Liver (tissue), 9 donors: ENCODE measurements around the gene TRPM1. TPM values are rescaled to one million over a fixed set of nuclear protein-coding genes. Genes with fewer than 3 reads are reported as not detected.

Experiments
- DNase-seq: peaks from one replicate; pipeline ENCODE4 v3.0.0-alpha.2; 2017; ENCODE audit warnings: low spot score
- H3K27ac ChIP-seq, 2 donors: one replicate each; pipeline ENCODE4 v1.7.0; 2013; ENCODE audit warnings: inconsistent platforms in 2 of 2, low read length in 2 of 2, control low read depth in 1 of 2, low read depth in 1 of 2, mild to moderate bottlenecking in 1 of 2
- H3K27me3 ChIP-seq, 4 donors: one replicate each; pipeline versions ENCODE4 v1.6.1 to v1.7.0; 2013; ENCODE audit warnings: low read length in 3 of 4, inconsistent platforms in 1 of 4, mild to moderate bottlenecking in 1 of 4, moderate library complexity in 1 of 4; ENCODE audit not compliant: control insufficient read depth in 4 of 4, insufficient read depth in 4 of 4
- H3K36me3 ChIP-seq, 4 donors: one replicate each; pipeline versions ENCODE4 v1.6.1 to v1.7.0; 2013; ENCODE audit warnings: low read length in 3 of 4, mild to moderate bottlenecking in 3 of 4, low read depth in 1 of 4, moderate library complexity in 1 of 4; ENCODE audit not compliant: control insufficient read depth in 4 of 4, insufficient read depth in 3 of 4
- H3K4me1 ChIP-seq, 4 donors: one replicate each; pipeline versions ENCODE4 v1.6.1 to v1.7.0; 2013; ENCODE audit warnings: low read length in 3 of 4, mild to moderate bottlenecking in 3 of 4, moderate library complexity in 1 of 4; ENCODE audit not compliant: control insufficient read depth in 4 of 4, insufficient read depth in 4 of 4
- H3K4me3 ChIP-seq, 3 donors: one replicate each; pipeline versions ENCODE4 v1.6.1 to v1.7.0; 2013; ENCODE audit warnings: low read length in 3 of 3, control low read depth in 1 of 3, low read depth in 1 of 3, mild to moderate bottlenecking in 1 of 3
- H3K9ac ChIP-seq, 2 donors: one replicate each; pipeline ENCODE4 v1.7.0; 2013; ENCODE audit warnings: low read length in 2 of 2, mild to moderate bottlenecking in 2 of 2, moderate library complexity in 2 of 2, control low read depth in 1 of 2, low read depth in 1 of 2
- H3K9me3 ChIP-seq, 4 donors: one replicate each; pipeline versions ENCODE4 v1.6.1 to v1.7.0; 2013; ENCODE audit warnings: low read length in 3 of 4; ENCODE audit not compliant: control insufficient read depth in 4 of 4
- ATF3 ChIP-seq: IDR thresholded peaks from 2 replicates; pipeline ENCODE4 v1.6.1; 2016; ENCODE audit warnings: antibody characterized with exemption
- EGR1 ChIP-seq, 2 donors: IDR thresholded peaks; 2 replicates each; pipeline ENCODE4 v1.6.1; 2016 to 2018; ENCODE audit warnings: antibody characterized with exemption in 2 of 2, low read depth in 2 of 2
- FOXA1 ChIP-seq: IDR thresholded peaks from 2 replicates; pipeline ENCODE4 v1.6.1; 2016; ENCODE audit warnings: antibody characterized with exemption
- FOXA2 ChIP-seq: IDR thresholded peaks from 2 replicates; pipeline ENCODE4 v1.6.1; 2016; ENCODE audit warnings: antibody characterized with exemption
- GABPA ChIP-seq, 2 donors: IDR thresholded peaks in 1 of 2; conservative IDR thresholded peaks in 1 of 2; 2 replicates each; pipeline ENCODE4 v1.6.1; 2016; ENCODE audit warnings: antibody characterized with exemption in 2 of 2, mild to moderate bottlenecking in 1 of 2, moderate library complexity in 1 of 2
- HNF4A ChIP-seq, 2 donors: conservative IDR thresholded peaks; 2 replicates each; pipeline ENCODE4 v1.6.1; 2016; ENCODE audit warnings: antibody characterized with exemption in 2 of 2, mild to moderate bottlenecking in 2 of 2
- HNF4G ChIP-seq: IDR thresholded peaks from 2 replicates; pipeline ENCODE4 v1.6.1; 2016; ENCODE audit warnings: antibody characterized with exemption
- JUND ChIP-seq, 2 donors: IDR thresholded peaks; 2 replicates each; pipeline ENCODE4 v1.6.1; 2016; ENCODE audit warnings: antibody characterized with exemption in 2 of 2
- NR2F2 ChIP-seq: IDR thresholded peaks from 2 replicates; pipeline ENCODE4 v1.6.1; 2016; ENCODE audit warnings: antibody characterized with exemption
- RAD21 ChIP-seq, 2 donors: IDR thresholded peaks; 2 replicates each; pipeline ENCODE4 v1.6.1; 2016; ENCODE audit warnings: antibody characterized with exemption in 2 of 2, mild to moderate bottlenecking in 2 of 2
- REST ChIP-seq: IDR thresholded peaks from 2 replicates; pipeline ENCODE4 v1.6.1; 2016; ENCODE audit warnings: antibody characterized with exemption, mild to moderate bottlenecking
- RXRA ChIP-seq, 2 donors: IDR thresholded peaks; 2 replicates each; pipeline ENCODE4 v1.6.1; 2017 to 2018; ENCODE audit warnings: antibody characterized with exemption in 2 of 2, mild to moderate bottlenecking in 1 of 2
- SP1 ChIP-seq: IDR thresholded peaks from 2 replicates; pipeline ENCODE4 v1.6.1; 2018; ENCODE audit warnings: antibody characterized with exemption, mild to moderate bottlenecking
- TAF1 ChIP-seq: conservative IDR thresholded peaks from 2 replicates; pipeline ENCODE4 v1.6.1; 2016; ENCODE audit warnings: antibody characterized with exemption, mild to moderate bottlenecking
- YY1 ChIP-seq: IDR thresholded peaks from 2 replicates; pipeline ENCODE4 v1.6.1; 2016; ENCODE audit warnings: antibody characterized with exemption, mild to moderate bottlenecking
- ZBTB33 ChIP-seq: IDR thresholded peaks from 2 replicates; pipeline ENCODE4 v1.6.1; 2016; ENCODE audit warnings: antibody characterized with exemption
- WGBS: extraction: QIAGEN DNeasy Blood & Tissue Kit; methylation state at CpG from one replicate; pipeline ENCODE4 v1.1.7; 2013; 5-methylcytosine and 5-hydroxymethylcytosine counted together
- polyA plus RNA-seq, 2 donors: library from polyadenylated mRNA; stranded (reverse) in 1 of 2; unstranded in 1 of 2; fragments of 200-250 nt in 1 of 2; fragments of >200 nt in 1 of 2; fragmentation: Nextera tagmentation in 1 of 2; extraction: Ambion mirVana in 1 of 2; gene quantifications; one replicate each; pipeline versions ENCODE4 v1.2.1 to v1.2.3, GENCODE V29; 2013 to 2015
- total RNA-seq, 2 donors: library from RNA; depleted of rRNA; stranded (reverse); fragments of >200 nt; gene quantifications; one replicate each; pipeline ENCODE4 v1.2.3, GENCODE V29; 2014
- donor health status: healthy.
- donor health status: healthy.
- donor health status: healthy.
- donor health status: healthy.
- donor health status: healthy.

Gene TRPM1
- total and polyA plus RNA-seq, 4 donors, result not detected

GRCh38 chr15:31081588-31082250 is 19.8 kb downstream of the TRPM1 start:
- Histone ChIP-seq H3K9ac (no peak overlapping the region), H3K4me3 (no peak overlapping the region), H3K9me3 (no peaks in the 10 kb centered on the region), H3K27ac (no peak overlapping the region), H3K27me3 (no peaks in the 10 kb centered on the region), H3K4me1 (peaks cover 7 to 15% (median 12%) of the 10 kb centered on the region in 4 donors), H3K36me3 (no peaks in the 10 kb centered on the region)
- no peak for DNase-seq
- WGBS, result 85% methylated on average over 6 of the region's 6 CpGs
- TF ChIP-seq RXRA (IDR thresholded peaks at IDR 0.05) (peak in 1 of 2 donors; percentile 28), FOXA1 (no peak)

GRCh38 chr15:31081056-31081455 is 20.5 kb downstream of the TRPM1 start:
- Histone ChIP-seq H3K27me3 (no peaks in the 10 kb centered on the region), H3K4me1 (peaks cover 7 to 15% (median 12%) of the 10 kb centered on the region in 4 donors), H3K27ac (peak overlapping the region; percentile 23 to 58), H3K9me3 (no peaks in the 10 kb centered on the region), H3K9ac (peak overlapping the region in 1 of 2 donors; percentile 45), H3K36me3 (no peaks in the 10 kb centered on the region), H3K4me3 (peak overlapping the region in 1 of 3 donors; percentile 46)
- no peak for DNase-seq
- TF ChIP-seq HNF4A (conservative IDR thresholded peaks at IDR 0.05) (no peak), FOXA1 (no peak), NR2F2 (no peak), ATF3 (no peak), RAD21 (IDR thresholded peaks at IDR 0.05) (no peak), EGR1 (IDR thresholded peaks at IDR 0.05; ENCODE audit: low read depth in 2 of 2) (no peak), SP1 (no peak), RXRA (IDR thresholded peaks at IDR 0.05) (no peak), YY1 (no peak), TAF1 (no peak), ZBTB33 (no peak), HNF4G (no peak), FOXA2 (no peak), GABPA (IDR thresholded peaks at IDR 0.05 in 1 of 2, conservative IDR thresholded peaks at IDR 0.05 in 1 of 2) (no peak), JUND (IDR thresholded peaks at IDR 0.05) (no peak)
- WGBS, result 62% methylated on average over 11 of the region's 11 CpGs

GRCh38 chr15:31080591-31081014 is 20.9 kb downstream of the TRPM1 start:
- Histone ChIP-seq H3K4me3 (peak overlapping the region; percentile 25 to 46 (median 32)), H3K36me3 (no peaks in the 10 kb centered on the region), H3K27me3 (no peaks in the 10 kb centered on the region), H3K27ac (peak overlapping the region; percentile 23 to 58), H3K9me3 (no peaks in the 10 kb centered on the region), H3K4me1 (peaks cover 7 to 15% (median 12%) of the 10 kb centered on the region in 4 donors), H3K9ac (peak overlapping the region in 1 of 2 donors; percentile 45)
- DNase-seq, result peak; percentile 71
- TF ChIP-seq ZBTB33 (no peak), RXRA (IDR thresholded peaks at IDR 0.05) (no peak), REST (peak; percentile 55), SP1 (peak; percentile 21)
- 21% methylated on average over 26 of the region's 26 CpGs for WGBS
